Renal pelvis (tissue), 4 donors: ENCODE results near the gene SLC2A1. TPM values are rescaled to one million over a fixed set of nuclear protein-coding genes. Genes with fewer than 3 reads are reported as not detected.
"Not testable (repeated sequence)": the region's sequence is repeated elsewhere in the genome, so short reads cannot be mapped to it uniquely, and the experiment has no call there.

ENCODE experiments used
- DNase-seq: peaks from one replicate; pipeline ENCODE4 v3.0.0-alpha.2; 2013
- polyA plus RNA-seq, 3 donors: library from polyadenylated mRNA; unstranded; fragments of 120-200 nt; gene quantifications; one replicate each; pipeline ENCODE4 v1.2.1, GENCODE V29; 2013; ENCODE audit not compliant: insufficient read length in 3 of 3

SLC2A1 gene
- polyA plus RNA-seq, 3 donors: 44.5 to 48.1 (median 45.5) TPM

GRCh38 chr1:42931108-42931539 is 27.5 kb downstream of the SLC2A1 start:
- DNase-seq: no peak

- no peak for DNase-seq
Observed at GRCh38 chr1:42930178-42931107, 28.2 kb downstream of the SLC2A1 start.

DNA sequence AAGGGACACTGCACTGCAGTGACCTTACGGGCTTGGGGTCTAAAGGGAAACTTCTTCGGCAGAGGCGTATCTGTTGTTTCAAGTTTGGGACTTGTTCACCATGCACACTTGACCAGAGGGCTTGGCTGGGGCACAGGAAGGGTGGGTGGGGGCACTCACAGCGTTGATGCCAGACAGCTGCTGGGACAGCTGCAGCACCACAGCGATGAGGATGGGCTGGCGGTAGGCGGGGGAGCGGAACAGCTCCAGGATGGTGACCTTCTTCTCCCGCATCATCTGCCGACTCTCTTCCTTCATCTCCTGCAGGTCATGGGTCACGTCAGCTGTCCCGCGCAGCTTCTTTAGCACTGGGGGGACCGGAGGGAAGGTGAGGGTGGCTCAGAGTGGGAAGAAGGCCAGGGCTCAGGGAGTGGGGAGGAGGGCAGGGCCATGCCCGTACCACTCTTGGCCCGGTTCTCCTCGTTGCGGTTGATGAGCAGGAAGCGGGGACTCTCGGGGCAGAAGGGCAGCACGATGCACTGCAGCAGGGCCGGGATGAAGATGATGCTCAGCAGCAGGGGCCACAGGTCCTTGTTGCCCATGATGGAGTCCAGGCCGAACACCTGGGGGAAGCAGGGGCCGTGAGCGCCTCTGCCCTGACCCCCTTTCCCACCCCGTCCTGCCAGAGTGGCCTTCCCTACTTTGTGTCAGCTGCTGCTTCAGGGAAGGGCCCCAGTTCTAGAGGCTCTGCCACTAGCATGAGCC is 29.1 kb downstream of the SLC2A1 start:
- no peak for DNase-seq

DNA sequence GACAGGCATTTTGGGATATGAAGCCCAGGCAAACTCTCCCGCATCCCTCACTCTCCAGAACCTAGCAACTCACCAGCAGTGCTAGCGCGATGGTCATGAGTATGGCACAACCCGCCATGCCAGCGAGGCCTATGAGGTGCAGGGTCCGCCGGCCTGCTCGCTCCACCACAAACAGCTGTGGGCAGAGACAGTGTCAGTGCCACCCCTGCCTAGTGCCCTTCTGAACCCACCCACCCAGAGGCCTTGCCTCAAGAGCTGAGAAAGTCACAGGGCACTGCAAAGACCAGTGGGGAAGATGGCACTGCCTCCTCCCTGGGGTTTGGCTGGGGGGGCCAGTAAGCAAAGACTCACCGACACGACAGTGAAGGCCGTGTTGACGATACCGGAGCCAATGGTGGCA is 29.8 kb downstream of the SLC2A1 start:
- DNase-seq: no peak

- no peak for DNase-seq
Observed at GRCh38 chr1:42927920-42928505, 30.7 kb downstream of the SLC2A1 start.

DNA sequence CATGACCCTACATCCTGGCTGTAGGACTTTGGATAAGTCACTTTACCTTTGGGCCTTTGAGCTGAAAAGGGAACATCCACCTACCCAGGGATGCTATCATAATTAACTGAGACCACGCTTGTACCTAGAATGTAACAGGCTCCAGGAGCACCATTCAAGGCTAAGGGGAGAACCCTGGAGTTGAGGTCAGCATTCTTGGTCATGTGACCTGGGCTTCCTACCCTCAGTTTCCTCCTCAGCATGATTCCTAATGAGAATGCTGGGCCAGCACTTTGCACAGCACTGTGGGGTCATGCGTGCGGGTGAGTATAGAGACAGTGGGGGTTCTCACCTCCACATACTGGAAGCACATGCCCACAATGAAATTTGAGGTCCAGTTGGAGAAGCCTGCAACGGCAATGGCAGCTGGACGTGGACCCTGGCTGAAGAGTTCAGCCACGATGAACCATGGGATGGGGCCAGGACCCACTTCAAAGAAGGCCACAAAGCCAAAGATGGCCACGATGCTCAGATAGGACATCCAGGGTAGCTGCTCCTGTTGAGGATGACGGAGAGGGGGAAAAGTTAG is 31.3 kb downstream of the SLC2A1 start:
- DNase-seq: no peak

- no peak for DNase-seq
Observed at GRCh38 chr1:42926879-42927242, 31.8 kb downstream of the SLC2A1 start.

DNA sequence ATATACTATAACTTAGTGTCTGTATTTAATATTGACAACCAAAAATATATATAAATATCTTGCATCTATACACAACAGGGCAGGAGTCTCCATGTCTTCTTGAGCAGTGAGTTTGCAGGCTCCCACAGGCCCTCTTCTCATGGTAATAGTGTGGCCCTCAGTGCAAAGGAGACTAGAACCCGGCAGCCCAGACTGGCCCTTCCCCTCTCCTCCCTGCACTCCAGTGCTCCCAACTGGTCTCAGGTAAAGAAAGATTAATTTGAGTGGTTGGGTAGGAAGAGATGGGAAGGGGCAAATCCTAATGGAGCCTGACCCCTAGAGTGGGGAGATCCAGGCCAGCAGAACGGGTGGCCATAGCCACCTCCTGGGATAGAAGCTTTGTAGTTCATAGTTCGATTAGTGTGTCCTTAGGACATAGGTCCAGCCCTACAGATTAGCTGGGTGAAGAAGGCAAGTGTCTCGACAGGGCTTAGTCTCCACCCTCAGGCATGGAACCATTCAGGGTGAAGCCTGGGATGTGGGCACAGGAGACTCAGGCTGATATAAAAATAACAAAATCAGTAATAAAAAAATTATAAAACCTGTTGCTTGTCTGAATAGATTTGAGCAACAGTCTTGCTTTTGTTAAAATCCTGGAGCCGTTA is 32.3 kb downstream of the SLC2A1 start:
- no peak for DNase-seq

DNA sequence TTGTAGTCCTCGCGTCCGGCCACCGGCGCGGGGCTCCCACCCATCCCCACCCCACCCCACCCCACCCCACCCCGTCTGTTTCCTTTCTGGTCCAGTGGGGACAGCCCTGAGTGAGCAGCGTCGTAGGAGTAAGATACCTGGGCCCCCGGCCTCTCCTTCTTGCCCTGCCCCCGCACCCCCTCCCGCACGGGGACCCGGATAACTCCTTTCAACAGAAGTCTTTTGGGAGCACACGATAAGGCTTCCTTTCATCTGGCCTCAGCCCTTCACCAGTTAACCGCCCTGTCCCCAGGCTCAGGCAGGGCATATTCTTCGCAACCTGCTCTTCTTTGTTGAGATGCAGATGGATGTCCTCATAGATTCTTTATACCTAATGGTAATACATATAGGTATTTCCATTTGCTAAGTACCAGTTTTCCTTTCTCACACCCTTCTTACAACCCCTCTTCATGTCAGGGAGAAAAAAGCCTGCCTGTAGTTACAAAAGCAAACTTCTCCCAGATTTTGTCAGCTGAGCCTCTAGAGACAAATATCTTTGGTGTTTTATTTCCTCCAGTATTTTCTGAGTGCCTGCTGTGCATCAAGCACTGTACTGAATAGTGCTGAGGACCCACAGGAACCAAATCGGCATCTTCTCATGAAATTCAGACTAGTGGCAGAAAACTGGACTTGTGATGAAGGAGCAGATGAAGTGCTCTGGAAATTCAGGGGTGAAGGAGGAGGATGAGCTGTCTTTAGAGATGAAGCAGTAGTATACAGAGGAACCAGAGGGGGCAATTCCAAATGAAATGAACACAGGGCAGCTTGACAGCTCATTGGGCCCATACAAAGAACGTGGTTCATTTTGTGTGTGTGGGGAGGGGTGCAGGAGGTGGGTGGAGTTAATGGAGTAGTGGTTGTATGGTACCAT is 33.6 kb downstream of the SLC2A1 start:
- no peak for DNase-seq

- DNase-seq: peak; percentile 95
Observed at GRCh38 chr1:42924082-42924850, 34.4 kb downstream of the SLC2A1 start.

- no peak for DNase-seq
Observed at GRCh38 chr1:42923367-42924081, 35.1 kb downstream of the SLC2A1 start.

- peak; percentile 54 for DNase-seq
Observed at GRCh38 chr1:42922687-42923366, 35.8 kb downstream of the SLC2A1 start.

DNA sequence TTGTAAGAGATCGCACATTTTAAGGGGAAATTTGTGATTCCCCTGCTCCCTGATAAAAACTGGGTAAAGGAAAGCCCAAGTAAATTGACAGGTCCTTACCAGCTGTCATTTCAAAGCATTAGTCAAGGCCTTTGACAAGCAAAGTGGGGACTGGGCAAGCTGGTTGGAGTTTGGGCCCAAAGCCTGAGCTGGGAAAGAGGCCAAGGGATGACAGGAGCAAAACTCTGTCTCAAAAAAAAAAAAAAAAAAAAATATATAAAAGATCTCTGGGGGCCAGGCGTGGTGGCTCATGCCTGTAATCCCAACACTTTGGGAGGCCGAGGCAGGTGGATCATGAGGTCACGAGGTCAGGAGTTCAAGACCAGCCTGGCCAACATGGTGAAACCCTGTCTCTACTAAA is 36.9 kb downstream of the SLC2A1 start:
- DNase-seq: no peak

DNA sequence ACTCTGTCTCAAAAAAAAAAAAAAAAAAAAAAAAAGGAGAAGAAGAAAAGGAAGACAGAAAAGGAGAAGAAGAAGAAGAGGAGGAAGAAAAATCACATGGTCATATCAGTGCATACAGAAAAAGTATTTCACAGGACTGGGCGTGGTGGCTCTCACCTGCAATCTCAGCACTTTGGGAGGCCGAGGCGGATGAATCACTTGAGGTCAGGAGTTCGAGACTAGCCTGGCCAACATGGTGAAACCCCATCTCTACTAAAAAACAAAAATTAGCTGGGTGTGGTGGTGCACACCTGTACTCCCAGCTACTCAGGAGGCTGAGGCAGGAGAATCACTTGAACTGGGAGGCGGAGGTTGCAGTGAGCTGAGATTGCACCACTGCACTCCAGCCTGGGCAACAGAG is 39.0 kb downstream of the SLC2A1 start:
- not testable (repeated sequence) for DNase-seq

DNA sequence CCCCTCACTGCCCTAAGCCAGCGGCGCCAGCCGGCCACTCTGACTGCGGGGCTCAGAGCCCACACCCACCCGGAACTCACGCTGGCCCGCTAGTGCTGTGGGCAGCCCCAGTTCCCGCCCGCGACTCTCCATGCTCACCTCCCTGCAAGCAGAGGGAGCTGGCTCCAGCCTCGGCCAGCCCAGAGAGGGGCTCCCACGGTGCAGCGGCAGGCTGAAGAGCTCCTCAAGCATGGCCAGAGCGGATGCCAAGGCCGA is 41.5 kb downstream of the SLC2A1 start:
- no peak for DNase-seq

DNA sequence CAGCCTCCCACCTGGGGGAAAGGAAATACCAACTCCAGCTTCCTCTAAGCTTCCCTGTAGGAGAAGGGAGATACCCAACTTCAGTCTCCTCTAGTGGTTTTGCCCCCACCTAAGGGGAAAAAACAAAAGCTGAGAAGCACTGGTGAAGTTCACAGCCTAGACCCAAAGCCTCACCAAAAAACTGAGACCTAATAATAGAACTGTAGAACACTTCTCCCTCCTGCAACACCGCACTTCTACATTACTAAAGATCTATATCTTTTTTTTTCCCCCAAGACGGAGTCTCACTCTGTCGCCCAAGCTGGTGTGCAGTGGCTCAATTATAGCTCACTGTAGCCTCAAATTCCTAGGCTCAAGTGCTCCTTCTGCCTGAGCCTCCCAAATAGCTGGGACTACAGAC is 43.2 kb downstream of the SLC2A1 start:
- DNase-seq: no peak

DNA sequence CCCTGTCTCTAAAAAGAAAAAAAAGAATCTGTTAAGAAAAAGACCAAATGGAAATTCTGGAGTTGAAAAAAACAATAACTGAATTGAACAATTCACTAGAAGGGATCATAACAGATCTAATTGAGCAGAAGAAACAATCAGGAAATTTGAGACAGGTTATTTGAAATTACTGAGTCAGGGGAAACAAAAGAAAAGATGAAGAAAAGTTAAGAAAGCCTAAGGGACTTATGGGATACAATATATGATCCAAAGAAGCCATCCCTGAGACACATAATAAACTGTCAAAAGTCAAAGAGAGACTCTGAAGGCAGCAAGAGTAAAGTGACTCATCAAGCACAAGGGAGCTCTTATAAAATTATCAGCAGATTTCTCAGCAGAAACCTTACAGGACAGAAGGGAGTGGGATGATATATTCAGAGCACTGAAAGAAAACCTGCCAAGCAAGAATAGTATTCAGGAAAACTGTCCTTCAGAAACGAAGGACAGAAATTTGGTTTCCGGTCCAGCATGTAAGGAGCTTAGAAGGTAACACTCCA is 44.5 kb downstream of the SLC2A1 start:
- DNase-seq: no peak

DNA sequence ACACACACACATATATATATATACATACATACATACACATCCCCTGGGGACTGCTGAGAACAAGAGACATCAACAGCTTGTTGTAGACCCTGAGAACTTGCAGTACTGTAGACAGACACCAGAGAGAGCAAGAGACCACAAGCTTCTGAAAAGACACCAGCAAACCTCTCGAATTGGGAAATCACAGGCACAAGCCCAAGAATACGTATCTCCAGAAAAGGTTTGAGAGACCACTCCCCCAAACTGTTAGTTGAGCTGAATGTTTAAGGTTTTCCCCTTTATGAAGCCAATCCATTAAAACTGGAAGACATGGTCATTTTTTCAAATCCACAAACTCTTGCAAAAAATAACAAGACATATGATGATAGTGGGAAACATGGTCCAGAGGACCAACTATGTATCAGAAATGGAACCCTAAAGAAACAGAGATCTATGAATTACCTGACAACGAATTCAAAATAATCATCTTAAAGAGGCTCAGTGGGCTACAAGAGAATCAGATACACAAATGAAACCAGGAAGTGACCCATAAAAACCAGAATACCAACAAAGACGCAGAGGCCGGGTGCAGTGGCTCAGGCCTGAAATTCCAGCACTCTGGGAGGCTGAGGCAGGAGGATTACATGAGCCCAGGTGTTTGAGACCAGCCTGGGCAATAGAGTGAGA is 45.1 kb downstream of the SLC2A1 start:
- DNase-seq: peak; percentile 55
